B cell (primary cell): ENCODE measurements around the gene AMFR.

Experiments used
- CTCF ChIP-seq: fragments of 200-600 bp; IDR thresholded peaks from one replicate; pipeline ENCODE4 v1.8.0; 2022; ENCODE audit warnings: antibody characterized with exemption, mild to moderate bottlenecking
- EZH2 ChIP-seq: IDR thresholded peaks from 2 replicates; pipeline ENCODE4 v1.6.1; 2012; ENCODE audit warnings: borderline replicate concordance, low read depth, mild to moderate bottlenecking, moderate library complexity, low read length; ENCODE audit not compliant: insufficient read depth, poor library complexity, severe bottlenecking

- TF ChIP-seq EZH2 (no peak), CTCF (no peak)
Observed at GRCh38 chr16:56365552-56365951, 59.8 kb downstream of the AMFR start.
